Kidney (tissue), 14 donors: Measurements from ENCODE around the gene EGFLAM. TPM values are rescaled to one million over a fixed set of nuclear protein-coding genes. Genes with fewer than 3 reads are reported as not detected.

Experiments used
- DNase-seq, 5 donors: peaks; one replicate each; pipeline ENCODE4 v3.0.0-alpha.2; 2013 to 2020
- FAIRE-seq: peaks from 2 replicates; lab custom pipeline; 2012; peaks lifted over from hg19 to GRCh38; lab: Jason Lieb, UNC
- H3K27ac ChIP-seq, 2 donors: one replicate each; pipeline ENCODE4 v1.7.0; 2013; ENCODE audit warnings: low read depth in 2 of 2, low read length in 2 of 2, inconsistent platforms in 1 of 2
- H3K27me3 ChIP-seq: one replicate; pipeline ENCODE4 v1.7.1; 2013; ENCODE audit warnings: low read length, inconsistent platforms; ENCODE audit not compliant: control insufficient read depth, insufficient read depth
- H3K36me3 ChIP-seq, 3 donors: one replicate each; pipeline versions ENCODE4 v1.7.0 to v1.7.1; 2013; ENCODE audit warnings: low read length in 3 of 3, control low read depth in 1 of 3, inconsistent platforms in 1 of 3; ENCODE audit not compliant: insufficient read depth in 3 of 3, control insufficient read depth in 2 of 3
- H3K4me1 ChIP-seq, 3 donors: one replicate each; pipeline versions ENCODE4 v1.7.0 to v1.7.1; 2013; ENCODE audit warnings: low read length in 3 of 3, inconsistent platforms in 1 of 3, low read depth in 1 of 3; ENCODE audit not compliant: control insufficient read depth in 2 of 3, insufficient read depth in 2 of 3
- H3K4me3 ChIP-seq, 3 donors: one replicate each; pipeline versions ENCODE4 v1.7.0 to v1.8.1; 2013; ENCODE audit warnings: low read length in 3 of 3, control low read depth in 1 of 3, inconsistent platforms in 1 of 3
- H3K9ac ChIP-seq, 3 donors: one replicate each; pipeline versions ENCODE4 v1.7.0 to v1.7.1; 2013; ENCODE audit warnings: low read length in 3 of 3, control low read depth in 1 of 3, inconsistent platforms in 1 of 3
- H3K9me3 ChIP-seq, 3 donors: one replicate each; pipeline versions ENCODE4 v1.7.0 to v1.7.1; 2013; ENCODE audit warnings: low read length in 3 of 3, control low read depth in 1 of 3, inconsistent platforms in 1 of 3; ENCODE audit not compliant: control insufficient read depth in 2 of 3, insufficient read depth in 1 of 3
- CTCF ChIP-seq: IDR thresholded peaks from 3 replicates; pipeline ENCODE4 v1.5.1; 2012; ENCODE audit warnings: mild to moderate bottlenecking, moderate library complexity, borderline replicate concordance; ENCODE audit not compliant: insufficient read depth; ENCODE audit errors: extremely low read depth
- intact Hi-C: fragments of 100-400 bp; cut with DNase I; formaldehyde crosslinking; loops from one replicate; pipeline ENCODE4 v1.11.1; 2022
- polyA plus RNA-seq: library from polyadenylated mRNA; stranded (reverse); fragments of 350-450 nt; fragmentation: Illumina TruSeq; extraction: RNeasy Lipid Tissue Mini Kit (QIAGEN cat#74804); gene quantifications from one replicate; pipeline ENCODE4 v1.2.3, GENCODE V29; 2014; ENCODE audit warnings: low read depth, low replicate concordance; ENCODE audit not compliant: insufficient read depth
- total RNA-seq: library from RNA; stranded (reverse); fragmentation: NEBNext Ultra II Directional; extraction: Animal tissue kit (Norgen Biotek cat#: 25700); gene quantifications from one replicate; pipeline ENCODE4 v1.2.1, GENCODE V29; 2021
- donor health status: control.
- donor health status: control.
- donor health status: control.
- donor health status: control.
- donor health status: control.
- donor health status: DM: yes; HTN: yes; CAD: no.
- donor health status: Normal renal cell carcinoma (clear cell type).

EGFLAM gene
- total and polyA plus RNA-seq, 2 donors from 2014 or later, result 5.1 to 5.9 TPM

- FAIRE-seq, result no peak
- Histone ChIP-seq H3K27ac (no peak overlapping the region), H3K4me1 (no peaks in the 10 kb centered on the region), H3K9me3 (no peaks in the 10 kb centered on the region), H3K27me3 (no peaks in the 10 kb centered on the region), H3K4me3 (no peak overlapping the region), H3K36me3 (no peaks in the 10 kb centered on the region), H3K9ac (no peak overlapping the region)
- intact Hi-C loops, result no loop called here
- no peak for TF ChIP-seq CTCF
- no peak for DNase-seq
Observed at GRCh38 chr5:38344891-38345290, 86.5 kb downstream of the EGFLAM start.

GRCh38 chr5:38346593-38346992 is 88.2 kb downstream of the EGFLAM start:
- no peak for DNase-seq
- TF ChIP-seq CTCF, result no peak
- Histone ChIP-seq H3K4me1 (no peaks in the 10 kb centered on the region), H3K27me3 (no peaks in the 10 kb centered on the region), H3K4me3 (no peak overlapping the region), H3K27ac (no peak overlapping the region), H3K9me3 (no peaks in the 10 kb centered on the region), H3K9ac (no peak overlapping the region), H3K36me3 (no peaks in the 10 kb centered on the region)
- FAIRE-seq, result no peak
- intact Hi-C loops, result no loop called here

GRCh38 chr5:38347040-38347763 is 88.8 kb downstream of the EGFLAM start:
- Histone ChIP-seq H3K4me1 (no peaks in the 10 kb centered on the region), H3K9me3 (no peaks in the 10 kb centered on the region), H3K27ac (no peak overlapping the region), H3K4me3 (no peak overlapping the region), H3K36me3 (no peaks in the 10 kb centered on the region), H3K9ac (no peak overlapping the region), H3K27me3 (no peaks in the 10 kb centered on the region)
- DNase-seq (no peak), FAIRE-seq (no peak)
- intact Hi-C loops, result no loop called here
- TF ChIP-seq CTCF, result no peak
